Activated CD4-positive, alpha-beta T cell treated with anti-CD3 and anti-CD28 coated beads for 36 hours (primary cell): ENCODE data around the gene PRDM13. TPM values are rescaled to one million over a fixed set of nuclear protein-coding genes. Genes with fewer than 3 reads are reported as not detected.
"Not testable (repeated sequence)": the region's sequence is repeated elsewhere in the genome, so short reads cannot be mapped to it uniquely, and the experiment has no call there.

Experiments used
- ATAC-seq: fragments of 200-7000 bp; cut with Tn5 transposase; one replicate; pipeline ENCODE4 v1.10.0; 2021; ENCODE audit warnings: mild to moderate bottlenecking, moderate library complexity
- CTCF ChIA-PET: fragments of 350-600 bp; sonication (Branson Sonifier 250); formaldehyde crosslinking; loops from one replicate; lab custom pipeline; 2021; ENCODE audit warnings: antibody characterized with exemption; lab: Charles Lee
- POLR2A ChIA-PET: fragments of 350-600 bp; sonication (Branson Sonifier 250); formaldehyde crosslinking; loops from one replicate; lab custom pipeline; 2021; ENCODE audit warnings: antibody characterized with exemption, inconsistent platforms; lab: Charles Lee
- DNase-seq: peaks from one replicate; pipeline ENCODE4 v3.0.0-alpha.2; 2020
- H3K27ac Mint-ChIP-seq: one replicate; pipeline ENCODE4 v1.8.0; 2021; ENCODE audit warnings: mixed read lengths
- H3K27me3 Mint-ChIP-seq: one replicate; pipeline ENCODE4 v1.8.0; 2021; ENCODE audit warnings: mixed read lengths
- H3K36me3 Mint-ChIP-seq: one replicate; pipeline ENCODE4 v1.8.0; 2021; ENCODE audit warnings: low read depth, mixed read lengths
- H3K4me1 Mint-ChIP-seq: one replicate; pipeline ENCODE4 v1.8.0; 2021; ENCODE audit warnings: mixed read lengths
- H3K4me3 Mint-ChIP-seq: one replicate; pipeline ENCODE4 v1.8.0; 2021; ENCODE audit warnings: mild to moderate bottlenecking, moderate library complexity, mixed read lengths
- H3K9me3 Mint-ChIP-seq: one replicate; pipeline ENCODE4 v1.8.0; 2021; ENCODE audit warnings: low read depth, mixed read lengths
- intact Hi-C, 2 experiments: fragments of 100-400 bp; cut with DNase I in 1 of 2; cut with micrococcal nuclease in 1 of 2; formaldehyde crosslinking; loops; one replicate each; pipeline versions ENCODE4 v1.14.2 to v1.15.1; 2022 to 2024; cut with DNase I, micrococcal nuclease
- total RNA-seq, 2 experiments: library from RNA; stranded (reverse); gene quantifications; one replicate each; pipeline ENCODE4 v1.2.3, GENCODE V29; 2021

The PRDM13 gene
- total RNA-seq, 2 experiments from 2014 or later, result not detected

DNA sequence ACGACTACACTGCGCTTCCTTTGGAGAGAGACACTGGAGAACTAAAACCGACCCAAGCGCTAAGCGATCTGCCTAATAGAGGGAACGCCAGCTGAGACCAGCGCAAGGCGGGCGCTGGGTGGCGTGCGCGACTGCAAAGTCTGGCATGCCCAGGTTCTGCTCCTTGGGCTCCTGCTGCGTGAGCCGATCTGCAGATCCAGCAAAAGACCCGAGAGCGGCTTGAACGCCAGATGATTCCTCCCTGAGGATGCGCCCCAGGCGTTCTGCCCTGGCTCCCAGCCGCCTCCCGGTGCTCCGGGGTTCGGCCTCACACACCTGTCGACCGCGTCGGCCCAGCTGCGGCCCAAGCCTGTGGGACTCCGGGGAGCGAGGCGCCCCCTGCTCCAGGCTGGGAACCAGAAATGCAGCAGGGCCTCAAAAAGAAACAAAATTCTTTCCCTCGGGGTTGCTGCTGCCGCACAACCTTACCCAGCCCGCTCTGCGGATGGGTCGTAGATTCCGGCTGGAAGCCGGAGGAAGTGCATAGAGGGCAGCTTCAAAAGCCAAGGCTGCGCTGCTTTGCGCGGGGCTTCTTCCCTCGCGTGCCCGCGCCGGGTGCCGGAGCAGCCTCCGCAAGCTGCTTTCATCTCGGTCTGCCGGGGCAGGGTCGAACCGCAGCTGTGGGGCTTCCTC is 17.9 kb upstream of the PRDM13 start:
- intact Hi-C loops, result loop anchor here (1.0 to 2.0 kb wide), 5 partner anchors 16 to 234 kb away; no protein-coding TSS in a partner anchor
- Mint-ChIP-seq H3K36me3 (no peaks in the 10 kb centered on the region), H3K4me3 (peak overlapping the region; percentile 70), H3K27ac (peak overlapping the region; percentile 37), H3K27me3 (peaks cover 55% of the 10 kb centered on the region), H3K4me1 (peaks cover 17% of the 10 kb centered on the region), H3K9me3 (no peaks in the 10 kb centered on the region)
- POLR2A ChIA-PET, result no interaction called here
- ATAC-seq (peak; percentile 96), DNase-seq (peak; percentile 86)
- CTCF ChIA-PET, result interaction anchor here (0.7 to 3.4 kb wide), 14 partner anchors 12 to 288 kb away, joined by 3 to 32 read pairs (median 5); partner anchors contain the start of gene CCNC

DNA sequence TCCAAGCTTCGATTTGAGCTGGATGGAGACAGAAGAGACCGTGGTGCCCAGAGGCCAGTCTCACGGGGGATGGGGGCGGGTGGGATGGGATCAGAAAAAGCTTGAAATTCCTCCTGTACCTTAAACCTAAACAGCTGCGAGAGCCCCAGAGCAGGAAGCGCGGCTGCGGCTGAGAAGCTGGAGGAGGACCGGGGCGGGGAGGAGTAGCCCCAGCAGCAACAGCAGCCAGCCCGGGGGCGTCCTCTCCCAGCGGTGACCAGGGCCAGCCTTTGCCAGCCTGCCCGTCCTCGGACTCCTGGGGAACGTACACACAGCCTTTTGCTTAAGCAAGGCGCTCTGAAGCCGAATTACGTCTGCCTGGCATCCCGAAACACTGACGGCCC is 17.4 kb upstream of the PRDM13 start:
- no peak for ATAC-seq
- ChIA-PET POLR2A (no interaction called here), CTCF (interaction anchor here (1.1 to 3.4 kb wide), 9 partner anchors 14 to 234 kb away, joined by 3 to 32 read pairs (median 5); partner anchors contain the start of gene CCNC)
- no peaks in the 10 kb centered on the region for H3K36me3 Mint-ChIP-seq
- DNase-seq, result peak; percentile 35
- no peak overlapping the region for H3K27ac Mint-ChIP-seq
- H3K27me3 Mint-ChIP-seq, result peaks cover 59% of the 10 kb centered on the region
- H3K4me1 Mint-ChIP-seq, result peaks cover 17% of the 10 kb centered on the region
- H3K4me3 Mint-ChIP-seq, result peak overlapping the region; percentile 70
- intact Hi-C loops, result loop anchor here (1.0 to 2.0 kb wide), 3 partner anchors 16 to 234 kb away; no protein-coding TSS in a partner anchor
- H3K9me3 Mint-ChIP-seq, result no peaks in the 10 kb centered on the region

DNA sequence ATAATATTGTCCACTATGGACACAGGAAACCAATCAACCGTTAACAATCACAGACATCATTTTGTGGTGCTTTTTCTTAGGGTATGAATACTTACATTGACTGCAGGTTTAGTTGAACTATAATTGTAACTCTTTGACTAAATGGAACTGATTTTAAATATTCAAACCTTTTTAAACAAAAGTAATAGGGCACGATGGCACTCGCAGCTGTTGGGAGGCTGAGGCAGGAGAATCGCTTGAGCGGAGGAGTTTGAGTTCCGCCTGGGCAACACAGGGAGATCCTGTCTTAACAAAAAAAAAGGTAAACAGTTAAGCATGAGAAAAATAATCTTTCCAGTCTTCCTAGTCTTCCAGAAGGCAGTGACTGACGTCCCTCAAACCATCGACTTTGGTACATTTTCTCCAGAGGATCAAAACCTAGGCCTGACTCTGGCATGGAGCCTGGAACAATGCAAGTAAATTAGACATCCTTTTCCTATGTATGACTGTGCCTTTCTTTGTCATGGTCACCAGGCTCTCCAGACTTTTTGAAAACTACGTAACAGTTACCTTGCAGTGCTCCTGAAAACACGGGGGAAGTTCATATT is 16.6 kb upstream of the PRDM13 start:
- Mint-ChIP-seq H3K36me3 (no peaks in the 10 kb centered on the region), H3K4me3 (peak overlapping the region; percentile 70), H3K27ac (no peak overlapping the region), H3K27me3 (peaks cover 58% of the 10 kb centered on the region), H3K4me1 (peaks cover 17% of the 10 kb centered on the region), H3K9me3 (no peaks in the 10 kb centered on the region)
- ATAC-seq (no peak), DNase-seq (no peak)
- ChIA-PET POLR2A (no interaction called here), CTCF (interaction anchor here (0.6 to 3.4 kb wide), 7 partner anchors 15 to 157 kb away, joined by 3 to 32 read pairs (median 5); partner anchors contain the start of gene CCNC)
- intact Hi-C loops, result loop anchor here (1.0 to 2.0 kb wide), 3 partner anchors 15 to 233 kb away; no protein-coding TSS in a partner anchor

DNA sequence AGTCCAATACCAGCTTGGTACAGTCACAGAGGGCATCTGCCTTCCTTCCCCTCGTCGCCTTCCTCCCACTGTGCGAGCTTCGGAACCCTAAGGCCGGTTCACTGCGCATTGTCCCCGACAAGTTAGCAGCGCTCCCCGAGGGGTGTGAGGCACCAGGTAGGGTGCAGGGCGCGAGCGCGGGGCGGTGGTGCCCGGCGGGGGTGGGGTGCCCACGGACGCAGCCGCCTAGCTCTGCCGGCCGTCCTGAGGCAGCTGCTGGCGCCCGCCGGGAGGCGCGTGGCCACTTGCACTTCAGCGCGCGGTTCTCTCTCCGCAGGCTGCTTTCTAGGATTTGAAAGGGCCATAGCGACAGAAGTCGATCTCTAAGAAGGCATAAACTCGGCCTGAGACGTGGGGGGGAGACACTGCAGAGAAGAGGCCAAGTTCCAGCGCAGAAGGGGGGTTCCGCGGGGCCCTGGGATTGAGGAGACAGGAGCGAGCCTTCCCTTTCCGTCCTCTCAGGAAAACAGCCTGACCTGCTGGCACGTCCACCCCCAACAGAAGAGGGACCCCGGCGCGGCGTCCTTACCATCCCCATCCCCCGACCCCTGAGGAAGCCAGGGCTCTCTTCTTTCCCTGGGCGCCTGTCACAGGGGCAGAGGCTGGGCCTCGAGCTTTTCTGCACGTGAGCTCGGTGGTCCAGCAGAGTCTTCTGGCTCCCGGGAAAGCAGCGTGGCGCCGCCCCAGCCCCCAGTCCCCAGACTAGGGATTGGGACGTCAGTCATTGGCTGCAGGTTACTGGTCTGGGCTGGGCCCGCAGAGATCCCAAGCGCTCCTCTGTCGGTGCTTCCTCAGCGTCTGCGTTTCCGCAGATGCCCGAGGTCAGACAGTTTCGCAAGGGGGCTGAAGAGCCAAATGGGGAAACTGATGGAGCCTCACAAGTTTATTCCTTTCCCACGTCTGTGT is 15.6 kb upstream of the PRDM13 start:
- CTCF ChIA-PET, result interaction anchor here (0.6 to 3.4 kb wide), 3 partner anchors 69 to 156 kb away, joined by 3 to 32 read pairs (median 4); no protein-coding TSS in a partner anchor
- H3K4me3 Mint-ChIP-seq, result no peak overlapping the region
- H3K27ac Mint-ChIP-seq, result no peak overlapping the region

DNA sequence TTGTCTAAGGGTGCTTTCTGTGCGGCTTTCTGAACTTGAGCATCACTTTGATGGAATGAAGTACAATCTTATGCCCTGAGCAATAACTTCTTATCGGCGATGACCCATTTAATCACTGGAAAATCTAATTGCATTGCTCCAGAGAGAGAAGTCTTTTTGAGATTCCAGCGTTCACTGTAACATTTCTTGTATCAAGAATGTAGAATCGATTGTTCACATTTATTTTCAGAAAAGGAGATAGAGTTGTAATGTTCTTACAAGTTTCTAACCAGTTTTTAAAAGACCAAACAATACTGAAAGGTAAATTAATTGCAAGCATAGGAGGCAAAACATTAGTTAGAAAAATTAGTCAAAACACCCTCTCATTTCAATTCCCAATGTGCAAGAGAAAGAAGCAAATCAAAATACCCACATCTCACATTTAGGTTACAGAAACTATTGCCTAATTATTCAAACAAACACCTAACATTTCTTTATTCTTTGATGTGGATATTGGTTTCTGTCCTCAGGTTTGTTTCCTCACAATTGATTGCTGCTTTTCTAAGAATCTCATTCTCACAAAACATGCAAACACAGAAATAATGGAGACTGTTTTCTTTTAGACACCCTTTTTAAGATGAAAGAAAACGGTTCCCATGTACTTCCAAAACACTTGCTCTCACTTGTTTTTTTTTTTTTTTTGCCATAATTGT is 14.8 kb upstream of the PRDM13 start:
- Mint-ChIP-seq H3K27me3 (peaks cover 65% of the 10 kb centered on the region), H3K4me3 (no peak overlapping the region), H3K36me3 (no peaks in the 10 kb centered on the region), H3K4me1 (peaks cover 17% of the 10 kb centered on the region), H3K27ac (no peak overlapping the region), H3K9me3 (peaks cover 2% of the 10 kb centered on the region)
- intact Hi-C loops, result loop anchor here in 1 of 2 experiments (1.0 kb wide), 1 partner anchor 10 kb away; no protein-coding TSS in a partner anchor
- ATAC-seq, result no peak
- ChIA-PET POLR2A (no interaction called here), CTCF (interaction anchor here (1.1 kb wide), 1 partner anchor 70 kb away, joined by 4 read pairs; no protein-coding TSS in a partner anchor)
- no peak for DNase-seq

More for the DNA sequence above, 15.6 kb upstream of the PRDM13 start:
- Mint-ChIP-seq H3K4me1 (peaks cover 17% of the 10 kb centered on the region), H3K36me3 (no peaks in the 10 kb centered on the region), H3K27me3 (peaks cover 60% of the 10 kb centered on the region), H3K9me3 (peaks cover 2% of the 10 kb centered on the region)
- DNase-seq (peak; percentile 27), ATAC-seq (no peak)
- intact Hi-C loops, result no loop called here
- POLR2A ChIA-PET, result interaction anchor here (0.7 kb wide), 1 partner anchor 23 kb away, joined by 6 read pairs; the partner anchor contains the start of gene CCNC

DNA sequence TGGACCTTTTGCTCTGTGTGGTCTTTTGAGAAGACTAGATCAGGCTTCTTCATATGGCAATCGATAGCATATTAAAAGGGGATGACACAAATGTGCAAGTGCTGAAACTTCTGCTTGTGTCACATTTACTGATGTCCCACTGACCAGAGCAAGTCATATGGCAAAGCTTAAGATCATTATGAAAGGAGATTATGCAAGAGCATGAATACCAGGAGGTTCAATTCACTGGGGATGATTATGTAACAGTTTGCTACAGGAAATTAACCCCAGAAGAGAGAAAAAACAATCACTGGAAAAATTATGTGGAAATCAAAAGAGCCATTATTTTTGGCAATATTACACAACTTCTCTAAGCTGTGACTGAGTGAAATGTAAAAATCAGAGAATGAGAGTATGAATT is 13.7 kb upstream of the PRDM13 start:
- POLR2A ChIA-PET, result no interaction called here
- H3K36me3 Mint-ChIP-seq, result no peaks in the 10 kb centered on the region

DNA sequence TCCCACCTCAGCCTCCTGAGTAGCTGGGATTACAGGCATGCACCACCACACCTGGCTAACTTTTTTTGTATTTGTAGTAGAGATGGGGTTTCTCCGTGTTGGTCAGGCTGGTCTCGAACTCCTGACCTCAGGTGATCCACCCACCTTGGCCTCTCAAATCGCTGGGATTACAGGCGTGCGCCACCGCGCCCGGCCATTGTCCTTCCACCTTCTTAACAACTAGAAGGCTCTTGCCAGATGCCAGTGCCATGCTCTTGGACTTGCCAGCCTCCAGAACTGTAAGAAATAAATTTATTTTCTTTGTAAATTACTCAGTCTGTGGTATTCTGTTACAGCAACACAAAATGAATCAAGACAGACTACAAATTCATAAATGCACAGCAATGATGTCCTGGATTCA is 11.9 kb upstream of the PRDM13 start:
- H3K9me3 Mint-ChIP-seq, result not testable (repeated sequence)

More for the DNA sequence above, 13.7 kb upstream of the PRDM13 start:
- ATAC-seq (no peak), DNase-seq (no peak)
- peaks cover 71% of the 10 kb centered on the region for H3K27me3 Mint-ChIP-seq
- no peak overlapping the region for H3K27ac Mint-ChIP-seq
- CTCF ChIA-PET, result interaction anchor here (0.6 kb wide), 1 partner anchor 120 kb away, joined by 4 read pairs; no protein-coding TSS in a partner anchor
- H3K9me3 Mint-ChIP-seq, result peaks cover 2% of the 10 kb centered on the region
- H3K4me1 Mint-ChIP-seq, result peaks cover 17% of the 10 kb centered on the region
- H3K4me3 Mint-ChIP-seq, result no peak overlapping the region
- intact Hi-C loops, result loop anchor here in 1 of 2 experiments (1.0 kb wide), 1 partner anchor 9 kb away; no protein-coding TSS in a partner anchor

DNA sequence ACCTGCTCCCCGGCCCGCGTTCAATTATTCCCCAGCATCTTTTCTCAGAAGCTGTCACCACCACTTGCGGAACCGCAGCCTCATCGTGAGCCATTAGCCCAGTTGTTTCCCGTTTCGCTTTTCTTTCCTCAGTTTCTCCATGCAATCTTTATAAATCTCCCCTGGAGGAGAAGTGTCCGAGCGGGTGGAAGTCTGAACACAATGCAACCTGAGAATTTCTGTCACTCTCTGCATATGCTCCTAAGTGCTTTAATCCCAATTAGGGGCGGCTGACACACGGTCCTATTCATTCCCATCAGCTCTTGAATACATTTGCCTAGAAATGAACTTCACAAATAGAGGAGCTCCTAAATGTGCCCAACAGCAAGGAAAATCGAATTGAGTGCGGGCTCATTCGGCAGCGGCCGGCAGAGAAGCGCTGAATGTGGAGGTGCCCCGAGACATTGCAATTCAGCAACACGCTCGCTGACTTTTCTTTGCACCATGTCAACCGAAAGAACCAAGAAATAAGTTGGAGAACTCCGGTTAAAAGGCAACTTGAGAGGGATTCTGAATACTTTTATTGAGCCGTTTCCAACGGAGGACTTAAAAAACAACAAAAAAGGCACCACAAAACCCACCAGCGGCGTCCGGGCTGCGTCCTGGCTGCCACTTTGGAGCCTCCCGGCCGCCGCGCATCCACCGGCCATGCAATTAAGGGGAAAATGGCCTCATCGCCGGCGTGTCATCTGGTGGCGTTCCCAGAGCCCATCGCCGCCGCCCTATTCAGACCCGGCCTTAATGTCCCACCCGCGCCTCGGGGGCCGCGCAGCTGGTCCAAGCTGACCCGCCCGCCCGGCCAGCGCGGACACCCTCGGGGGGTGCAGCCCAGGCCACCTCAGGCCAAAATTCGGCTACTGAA is 3.9 kb upstream of the PRDM13 start:
- ChIA-PET POLR2A (no interaction called here), CTCF (interaction anchor here (1.5 kb wide), 1 partner anchor 14 kb away, joined by 5 read pairs; no protein-coding TSS in a partner anchor)
- DNase-seq, result peak; percentile 24
- H3K4me3 Mint-ChIP-seq, result peak overlapping the region; percentile 46
- H3K27me3 Mint-ChIP-seq, result peaks cover 79% of the 10 kb centered on the region
- H3K36me3 Mint-ChIP-seq, result no peaks in the 10 kb centered on the region
- no peak for ATAC-seq
- no peak overlapping the region for H3K27ac Mint-ChIP-seq
- peaks cover 27% of the 10 kb centered on the region for H3K4me1 Mint-ChIP-seq
- intact Hi-C loops, result loop anchor here (1.0 to 2.0 kb wide), 3 partner anchors 10 to 16 kb away; no protein-coding TSS in a partner anchor
- no peaks in the 10 kb centered on the region for H3K9me3 Mint-ChIP-seq

More for the DNA sequence above, 11.9 kb upstream of the PRDM13 start:
- POLR2A ChIA-PET, DNase-seq, H3K4me3 Mint-ChIP-seq, CTCF ChIA-PET, H3K27ac Mint-ChIP-seq, intact Hi-C loops, ATAC-seq, H3K36me3 Mint-ChIP-seq: not testable (repeated sequence)
- Mint-ChIP-seq H3K4me1 (peaks cover 13% of the 10 kb centered on the region), H3K27me3 (peaks cover 72% of the 10 kb centered on the region)

DNA sequence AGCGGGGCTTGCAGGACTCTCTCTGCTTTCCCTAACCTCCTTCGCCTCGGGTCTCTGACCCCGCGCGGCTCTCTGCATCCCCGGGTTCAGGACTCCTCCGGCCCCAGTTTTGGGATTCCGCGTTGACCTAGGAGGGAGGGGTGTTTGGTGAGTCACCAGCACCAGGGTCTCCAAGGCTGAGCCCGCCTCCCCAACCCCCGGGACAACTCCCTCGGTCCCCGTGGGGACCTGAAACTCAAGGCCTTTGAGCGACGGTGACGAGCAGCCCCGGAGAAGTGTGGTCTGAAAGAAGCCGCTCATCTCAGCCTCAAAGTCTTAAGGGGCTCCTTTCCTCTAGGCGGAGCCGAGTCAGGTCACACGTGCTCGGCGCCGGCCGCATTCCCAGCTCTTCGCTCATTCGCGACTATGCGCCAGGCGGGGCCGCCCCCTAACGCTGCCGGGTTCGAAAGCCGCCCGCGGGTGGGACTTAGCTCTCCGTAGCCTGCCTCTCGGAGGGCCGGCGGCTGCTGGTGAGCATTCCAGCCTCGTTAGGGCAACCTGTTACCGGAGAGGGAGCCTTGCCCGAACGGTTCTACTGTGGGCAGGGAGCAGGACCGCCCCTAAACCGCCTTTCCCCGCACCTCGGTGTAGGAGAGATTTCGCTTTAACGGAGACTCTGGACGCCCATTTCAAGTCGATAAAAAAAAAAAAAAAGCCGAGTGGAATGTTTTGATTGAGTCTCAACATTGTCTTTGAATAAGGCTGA is 3.0 kb upstream of the PRDM13 start:
- H3K27ac Mint-ChIP-seq, result no peak overlapping the region
- H3K4me3 Mint-ChIP-seq, result peak overlapping the region; percentile 51
- POLR2A ChIA-PET, result no interaction called here
- peaks cover 30% of the 10 kb centered on the region for H3K4me1 Mint-ChIP-seq
- no peaks in the 10 kb centered on the region for H3K36me3 Mint-ChIP-seq
- no peaks in the 10 kb centered on the region for H3K9me3 Mint-ChIP-seq
- H3K27me3 Mint-ChIP-seq, result peaks cover 79% of the 10 kb centered on the region
- DNase-seq (peak; percentile 56), ATAC-seq (peak; percentile 51)
- intact Hi-C loops, result loop anchor here (1.0 to 2.0 kb wide), 3 partner anchors 10 to 15 kb away; no protein-coding TSS in a partner anchor
- CTCF ChIA-PET, result interaction anchor here (0.6 to 1.5 kb wide), 2 partner anchors 15 to 462 kb away, joined by 4 to 5 read pairs; no protein-coding TSS in a partner anchor
